Vagina (tissue), 2 donors: ENCODE results near the gene GDPGP1. TPM values are rescaled to one million over a fixed set of nuclear protein-coding genes. Genes with fewer than 3 reads are reported as not detected.
A peak's percentile ranks its signal among the peaks of the same experiment; 100 is the strongest.
"Not testable (repeated sequence)": the region's sequence is repeated elsewhere in the genome, so short reads cannot be mapped to it uniquely, and the experiment has no call there.

ENCODE experiments used
- DNase-seq, 2 donors: peaks; one replicate each; pipeline ENCODE4 v3.0.0-alpha.2; 2017; ENCODE audit errors: extremely low spot score in 2 of 2
- H3K27ac ChIP-seq: fragments of 200-600 bp; sonication (generic); one replicate; pipeline ENCODE4 v1.5.1; 2019
- H3K27me3 ChIP-seq: fragments of 200-600 bp; sonication (generic); one replicate; pipeline ENCODE4 v1.5.1; 2019
- H3K36me3 ChIP-seq, 2 donors: fragments of 200-600 bp; sonication (generic); one replicate each; pipeline ENCODE4 v1.5.1; 2017 to 2019
- H3K4me1 ChIP-seq: fragments of 200-600 bp; sonication (generic); one replicate; pipeline ENCODE4 v1.5.1; 2019
- H3K4me3 ChIP-seq, 2 donors: fragments of 200-600 bp; sonication (generic); 1 replicate in 1 of 2; 2 replicates in 1 of 2; pipeline ENCODE4 v1.5.1; 2016 to 2019
- H3K9me3 ChIP-seq: fragments of 200-600 bp; sonication (generic); one replicate; pipeline ENCODE4 v1.5.1; 2019
- CTCF ChIP-seq, 3 experiments: fragments of 450-650 bp in 2 of 3; fragments of 200-600 bp in 1 of 3; sonication (generic) in 1 of 3; IDR thresholded peaks; one replicate each; pipeline ENCODE4 v1.5.1; 2017 to 2019; ENCODE audit warnings: antibody characterized with exemption in 3 of 3, mild to moderate bottlenecking in 2 of 3, moderate library complexity in 2 of 3
- POLR2A ChIP-seq, 2 donors: fragments of 450-650 bp; IDR thresholded peaks; one replicate each; pipeline ENCODE4 v1.6.1; 2017; ENCODE audit warnings: antibody characterized with exemption in 2 of 2, mild to moderate bottlenecking in 2 of 2, moderate library complexity in 2 of 2
- POLR2AphosphoS5 ChIP-seq, 2 donors: sonication (generic); formaldehyde crosslinking; IDR thresholded peaks; one replicate each; pipeline ENCODE4 v1.9.0; 2017; ENCODE audit warnings: antibody characterized with exemption in 2 of 2, mild to moderate bottlenecking in 2 of 2, low read depth in 1 of 2; ENCODE audit not compliant: insufficient read depth in 1 of 2
- intact Hi-C: fragments of 100-400 bp; cut with DNase I; formaldehyde crosslinking; loops from one replicate; pipeline ENCODE4 v1.15.1; 2023
- total RNA-seq: library from RNA; depleted of rRNA; stranded (reverse); fragments of >200 nt; gene quantifications from one replicate; pipeline ENCODE4 v1.2.3, GENCODE V29; 2016

The GDPGP1 gene
- total RNA-seq, 1 donor from 2014 or later, result 4.9 TPM

DNA sequence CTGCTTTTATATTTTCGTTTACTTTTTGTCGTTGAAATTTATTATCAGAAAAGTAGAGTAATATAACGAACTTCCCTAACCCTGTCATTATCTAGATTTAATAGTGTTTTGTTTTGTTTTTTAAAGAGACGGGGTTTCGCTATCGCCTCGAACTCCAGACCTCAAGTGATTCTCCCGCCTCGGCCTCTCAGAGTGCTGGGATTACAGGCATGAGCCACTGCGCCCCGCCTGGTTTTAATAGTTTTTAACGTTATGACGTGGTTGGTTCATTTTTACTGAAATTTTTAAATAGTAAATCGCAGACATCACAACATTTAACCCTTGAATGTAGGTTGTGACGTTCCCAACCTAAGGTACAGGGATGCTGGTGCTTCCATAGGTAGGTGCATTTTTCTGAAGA is 32.5 kb downstream of the GDPGP1 start:
- Histone ChIP-seq H3K9me3 (no peaks in the 10 kb centered on the region), H3K27me3 (no peaks in the 10 kb centered on the region), H3K4me1 (peaks cover 59% of the 10 kb centered on the region), H3K4me3 (peak overlapping the region; percentile 71 to 84), H3K27ac (peak overlapping the region; percentile 96), H3K36me3 (peaks cover 0 to 19% of the 10 kb centered on the region in 2 donors)
- intact Hi-C loops, result no loop called here
- no peak for DNase-seq
- no peak for TF ChIP-seq CTCF (IDR thresholded peaks at IDR 0.05)

DNA sequence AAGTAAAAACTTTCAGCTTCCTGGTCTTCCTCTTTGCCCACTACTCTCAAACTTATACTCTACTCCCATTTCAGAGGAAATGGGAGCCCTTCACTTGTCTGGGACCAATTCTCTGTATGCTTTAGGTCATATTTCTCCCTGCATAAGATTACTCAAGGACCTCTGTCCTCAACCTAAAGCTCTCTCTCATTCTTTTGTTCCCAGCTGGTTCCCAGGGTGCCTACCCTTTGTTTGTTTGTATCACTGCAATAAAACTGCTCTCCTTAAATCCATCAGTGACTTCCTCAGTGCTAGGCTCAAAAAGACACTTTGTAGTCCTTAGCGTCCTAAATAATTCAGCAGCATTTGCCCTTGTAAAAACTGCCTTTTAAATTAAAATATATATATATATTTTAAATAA is 34.4 kb downstream of the GDPGP1 start:
- intact Hi-C loops, result no loop called here

GRCh38 chr15:90270502-90271150 is 36.6 kb downstream of the GDPGP1 start:
- no peak for DNase-seq
- peaks cover 51% of the 10 kb centered on the region for H3K4me1 ChIP-seq
- no peak overlapping the region for H3K4me3 ChIP-seq
- intact Hi-C loops, result no loop called here
- H3K9me3 ChIP-seq, result no peaks in the 10 kb centered on the region
- no peaks in the 10 kb centered on the region for H3K27me3 ChIP-seq
- H3K27ac ChIP-seq, result no peak overlapping the region
- peaks cover 0 to 34% of the 10 kb centered on the region in 2 donors for H3K36me3 ChIP-seq
- no peak for TF ChIP-seq CTCF (IDR thresholded peaks at IDR 0.05)
- no peak for TF ChIP-seq POLR2A (IDR thresholded peaks at IDR 0.05)
- no peak for TF ChIP-seq POLR2AphosphoS5 (IDR thresholded peaks at IDR 0.05; ENCODE audit: insufficient read depth in 1 of 2, low read depth in 1 of 2)

More for the DNA sequence above, 34.4 kb downstream of the GDPGP1 start:
- Histone ChIP-seq H3K4me1 (peaks cover 63% of the 10 kb centered on the region), H3K27ac (no peak overlapping the region), H3K36me3 (peaks cover 0 to 34% of the 10 kb centered on the region in 2 donors), H3K27me3 (no peaks in the 10 kb centered on the region), H3K9me3 (no peaks in the 10 kb centered on the region), H3K4me3 (peak overlapping the region; percentile 71 to 84)
- no peak for TF ChIP-seq CTCF (IDR thresholded peaks at IDR 0.05)
- no peak for TF ChIP-seq POLR2AphosphoS5 (IDR thresholded peaks at IDR 0.05; ENCODE audit: insufficient read depth in 1 of 2, low read depth in 1 of 2)
- no peak for TF ChIP-seq POLR2A (IDR thresholded peaks at IDR 0.05)
- DNase-seq, result no peak

- H3K4me1 ChIP-seq, result peaks cover 47% of the 10 kb centered on the region
- H3K9me3 ChIP-seq, result no peaks in the 10 kb centered on the region
- peaks cover 0 to 34% of the 10 kb centered on the region in 2 donors for H3K36me3 ChIP-seq
- intact Hi-C loops, result no loop called here
- H3K4me3 ChIP-seq, result no peak overlapping the region
- no peak for DNase-seq
- H3K27ac ChIP-seq, result no peak overlapping the region
- TF ChIP-seq POLR2AphosphoS5 (IDR thresholded peaks at IDR 0.05; ENCODE audit: insufficient read depth in 1 of 2, low read depth in 1 of 2) (no peak), POLR2A (IDR thresholded peaks at IDR 0.05) (no peak), CTCF (IDR thresholded peaks at IDR 0.05) (no peak)
- no peaks in the 10 kb centered on the region for H3K27me3 ChIP-seq
These were observed 37.6 kb downstream of the GDPGP1 start for GRCh38 chr15:90271459-90272166.

DNA sequence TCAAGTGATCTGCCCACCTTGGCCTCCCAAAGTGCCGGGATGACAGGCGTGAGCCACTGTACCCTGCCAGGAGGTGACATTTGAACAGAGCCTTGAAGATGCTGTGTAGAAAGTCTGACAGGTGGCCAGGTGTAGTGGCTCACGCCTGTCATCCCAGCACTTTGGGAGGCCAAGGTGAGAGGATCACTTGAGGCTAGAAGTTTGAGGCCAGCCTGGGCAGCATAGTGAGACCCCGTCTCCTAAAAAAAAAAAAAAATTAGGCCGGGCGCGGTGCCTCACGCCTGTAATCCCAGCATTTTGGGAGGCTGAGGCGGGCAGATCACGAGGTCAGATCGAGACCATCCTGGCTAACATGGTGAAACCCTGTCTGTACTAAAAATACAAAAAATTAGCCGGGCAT is 44.5 kb downstream of the GDPGP1 start:
- H3K9me3 ChIP-seq, H3K27me3 ChIP-seq, DNase-seq, H3K4me3 ChIP-seq, H3K27ac ChIP-seq, intact Hi-C loops, H3K36me3 ChIP-seq, H3K4me1 ChIP-seq: not testable (repeated sequence)

DNA sequence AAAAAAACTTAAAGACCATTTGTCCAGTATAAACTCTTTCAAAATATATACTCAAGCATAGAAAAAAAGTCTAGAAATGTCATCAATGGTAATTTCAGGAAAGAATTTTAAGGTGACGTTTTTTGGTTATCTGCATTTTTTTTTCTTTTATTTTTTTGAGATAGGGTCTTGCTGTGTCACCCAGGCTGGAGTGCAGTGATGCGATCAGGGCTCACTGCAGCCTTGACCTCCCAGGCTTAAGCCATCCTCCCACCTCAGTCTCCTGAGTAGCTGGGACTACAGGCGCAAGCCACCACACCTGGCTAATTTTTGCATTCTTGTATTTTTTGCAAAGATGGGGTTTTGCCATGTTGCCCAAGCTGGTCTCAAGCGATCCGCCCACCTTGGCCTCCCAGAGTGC is 46.7 kb downstream of the GDPGP1 start:
- H3K9me3 ChIP-seq, H3K4me1 ChIP-seq, H3K27ac ChIP-seq, H3K4me3 ChIP-seq, H3K27me3 ChIP-seq, intact Hi-C loops, H3K36me3 ChIP-seq, DNase-seq: not testable (repeated sequence)

- H3K27ac ChIP-seq, DNase-seq, H3K4me1 ChIP-seq, H3K9me3 ChIP-seq, H3K4me3 ChIP-seq, intact Hi-C loops, H3K27me3 ChIP-seq, H3K36me3 ChIP-seq: not testable (repeated sequence)
These were observed 47.6 kb downstream of the GDPGP1 start for GRCh38 chr15:90281637-90282036.
